Adrenal gland (tissue), 12 donors: ENCODE measurements around the gene PHACTR2. TPM values are rescaled to one million over a fixed set of nuclear protein-coding genes. Genes with fewer than 3 reads are reported as not detected.

ENCODE experiments used
- DNase-seq, 7 donors: peaks; one replicate each; pipeline ENCODE4 v3.0.0-alpha.2; 2019 to 2020
- H3K27ac ChIP-seq, 5 donors: fragments of 200-600 bp; sonication (generic) in 4 of 5; 1 replicate in 3 of 5; 2 replicates in 2 of 5; pipeline versions ENCODE4 v1.5.1 to v1.8.0; 2016 to 2020; ENCODE audit warnings: mild to moderate bottlenecking in 1 of 5
- H3K27me3 ChIP-seq: fragments of 200-600 bp; 2 replicates; pipeline ENCODE4 v1.8.0; 2021
- H3K36me3 ChIP-seq, 2 donors: fragments of 200-600 bp; replicated peaks in 1 of 2; 1 replicate in 1 of 2; 2 replicates in 1 of 2; pipeline versions ENCODE4 v1.5.1 to v1.8.0; 2018 to 2022
- H3K4me1 ChIP-seq, 2 donors: fragments of 200-600 bp; replicated peaks in 1 of 2; 1 replicate in 1 of 2; 2 replicates in 1 of 2; pipeline versions ENCODE4 v1.5.1 to v1.8.0; 2018 to 2021
- H3K4me3 ChIP-seq, 4 donors: fragments of 200-600 bp; sonication (generic) in 3 of 4; one replicate each; pipeline ENCODE4 v1.5.1; 2016 to 2018
- H3K9me3 ChIP-seq, 3 donors: fragments of 200-600 bp; sonication (generic) in 1 of 3; replicated peaks in 1 of 3; 1 replicate in 2 of 3; 2 replicates in 1 of 3; pipeline versions ENCODE4 v1.5.1 to v1.8.0; 2016 to 2021
- POLR2A ChIP-seq, 2 donors: fragments of 450-650 bp; IDR thresholded peaks; one replicate each; pipeline ENCODE4 v1.6.1; 2017; ENCODE audit warnings: antibody characterized with exemption in 2 of 2, mild to moderate bottlenecking in 2 of 2, moderate library complexity in 1 of 2
- WGBS, 4 donors: extraction: QIAGEN DNeasy Blood & Tissue Kit in 2 of 4; methylation state at CpG; one replicate each; pipeline versions ENCODE4 v1.1.5 to v1.1.7; 2013 to 2017; 5-methylcytosine and 5-hydroxymethylcytosine counted together
- intact Hi-C, 2 donors: fragments of 100-400 bp; cut with DNase I; formaldehyde crosslinking; loops; one replicate each; pipeline versions ENCODE4 v1.14.1 to v1.15.0; 2022 to 2023
- polyA plus RNA-seq, 3 donors: library from polyadenylated mRNA; stranded (reverse); fragments of 200-250 nt in 2 of 3; fragments of 350-450 nt in 1 of 3; fragmentation: Illumina TruSeq in 1 of 3; extraction: RNeasy Lipid Tissue Mini Kit (QIAGEN cat#74804) in 1 of 3; gene quantifications; one replicate each; pipeline ENCODE4 v1.2.3, GENCODE V29; 2013 to 2014
- total RNA-seq, 9 donors: library from RNA; depleted of rRNA in 4 of 9; stranded (reverse); fragments of >200 nt in 4 of 9; fragments of 120-200 nt in 1 of 9; fragmentation: NEBNext Ultra II Directional in 1 of 9; extraction: Animal tissue kit (Norgen Biotek cat#: 25700) in 1 of 9; gene quantifications; one replicate each; pipeline versions ENCODE4 v1.1.0 to v1.2.4, GENCODE V29; 2013 to 2023
- TF ChIP-seq, protein P1 (sequence below), 6 experiments: fragments of 450-650 bp in 4 of 6; fragments of 200-600 bp in 2 of 6; sonication (generic) in 1 of 6; IDR thresholded peaks; 1 replicate in 5 of 6; 2 replicates in 1 of 6; pipeline versions ENCODE4 v1.5.1 to v1.8.0; 2016 to 2021; ENCODE audit warnings: antibody characterized with exemption in 6 of 6, mild to moderate bottlenecking in 2 of 6, moderate library complexity in 1 of 6
- donor health status: healthy with polysubstance abuse.
- donor health status: Bipolar disorder and iron deficiency.
- donor health status: DM: yes; HTN: yes; CAD: no.
- donor health status: DM: no; HTN: no; CAD: no.
- donor health status: DM: no; HTN: no; CAD: no.
- donor health status: DM: yes; HTN: yes; CAD: no.

PHACTR2 gene
- total and polyA plus RNA-seq, 12 donors: 12.1 to 315 (median 227) TPM

DNA sequence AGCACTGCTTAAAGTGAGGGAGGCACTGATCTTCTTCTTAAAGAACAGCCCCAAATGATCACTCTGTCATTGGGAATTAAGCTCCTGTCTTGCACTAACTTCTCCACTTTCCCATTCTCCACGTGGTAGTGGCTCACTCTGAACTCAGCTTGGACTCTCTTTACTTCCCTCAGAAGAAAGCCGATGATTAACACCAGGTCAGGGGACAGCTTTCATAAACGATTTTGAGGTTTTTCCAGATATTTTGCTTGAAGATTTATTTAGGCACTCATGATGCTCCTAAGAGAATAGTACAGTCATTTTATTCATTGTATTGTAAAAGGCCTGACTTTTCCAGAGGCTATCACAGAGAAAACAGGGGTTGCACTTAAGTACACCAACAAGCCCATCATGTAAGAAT is 84.4 kb downstream of the PHACTR2 start:
- no peak for TF ChIP-seq POLR2A (IDR thresholded peaks at IDR 0.05)
- TF ChIP-seq, protein P1, sequence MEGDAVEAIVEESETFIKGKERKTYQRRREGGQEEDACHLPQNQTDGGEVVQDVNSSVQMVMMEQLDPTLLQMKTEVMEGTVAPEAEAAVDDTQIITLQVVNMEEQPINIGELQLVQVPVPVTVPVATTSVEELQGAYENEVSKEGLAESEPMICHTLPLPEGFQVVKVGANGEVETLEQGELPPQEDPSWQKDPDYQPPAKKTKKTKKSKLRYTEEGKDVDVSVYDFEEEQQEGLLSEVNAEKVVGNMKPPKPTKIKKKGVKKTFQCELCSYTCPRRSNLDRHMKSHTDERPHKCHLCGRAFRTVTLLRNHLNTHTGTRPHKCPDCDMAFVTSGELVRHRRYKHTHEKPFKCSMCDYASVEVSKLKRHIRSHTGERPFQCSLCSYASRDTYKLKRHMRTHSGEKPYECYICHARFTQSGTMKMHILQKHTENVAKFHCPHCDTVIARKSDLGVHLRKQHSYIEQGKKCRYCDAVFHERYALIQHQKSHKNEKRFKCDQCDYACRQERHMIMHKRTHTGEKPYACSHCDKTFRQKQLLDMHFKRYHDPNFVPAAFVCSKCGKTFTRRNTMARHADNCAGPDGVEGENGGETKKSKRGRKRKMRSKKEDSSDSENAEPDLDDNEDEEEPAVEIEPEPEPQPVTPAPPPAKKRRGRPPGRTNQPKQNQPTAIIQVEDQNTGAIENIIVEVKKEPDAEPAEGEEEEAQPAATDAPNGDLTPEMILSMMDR (IDR thresholded peaks at IDR 0.05): no peak
- peaks cover 0 to 13% of the 10 kb centered on the region in 2 donors for H3K36me3 ChIP-seq
- H3K4me1 ChIP-seq: peaks cover 0 to 11% of the 10 kb centered on the region in 2 donors
- intact Hi-C loops: no loop called here
- H3K9me3 ChIP-seq: no peaks in the 10 kb centered on the region
- no peak overlapping the region for H3K4me3 ChIP-seq
- no peaks in the 10 kb centered on the region for H3K27me3 ChIP-seq
- 56 to 64% (median 60%) methylated on average over 3 of the region's 3 CpGs for WGBS, 4 donors
- no peak overlapping the region for H3K27ac ChIP-seq
- no peak for DNase-seq

DNA sequence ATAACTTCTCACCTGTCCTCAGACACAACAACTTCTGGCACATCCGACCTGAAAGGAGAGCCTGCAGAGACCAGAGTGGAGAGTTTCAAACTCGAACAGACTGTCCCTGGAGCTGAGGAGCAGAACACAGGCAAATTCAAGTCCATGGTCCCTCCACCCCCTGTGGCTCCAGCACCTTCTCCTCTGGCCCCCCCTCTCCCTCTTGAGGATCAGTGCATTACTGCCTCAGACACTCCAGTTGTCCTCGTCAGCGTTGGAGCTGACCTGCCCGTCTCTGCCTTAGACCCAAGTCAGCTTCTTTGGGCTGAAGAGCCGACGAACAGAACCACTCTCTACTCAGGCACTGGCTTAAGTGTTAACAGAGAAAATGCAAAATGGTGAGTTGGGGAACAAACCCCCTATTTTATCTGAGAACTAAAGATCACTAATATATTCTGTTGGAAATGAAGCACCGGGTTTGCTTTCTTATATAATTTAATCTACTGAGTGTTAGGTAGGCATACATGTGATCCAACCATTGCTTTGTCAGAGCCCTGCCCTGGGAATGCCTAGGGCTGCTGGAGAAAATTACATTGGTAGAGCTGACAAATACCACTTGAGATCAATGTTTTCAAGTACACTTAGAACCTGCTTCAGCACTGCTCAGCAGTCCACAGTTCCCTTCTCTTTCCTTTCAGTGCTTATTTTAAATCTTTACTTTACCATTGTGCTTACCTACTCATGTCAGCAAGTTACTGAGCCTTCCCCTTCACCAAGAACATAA is 87.8 kb downstream of the PHACTR2 start:
- intact Hi-C loops: no loop called here
- H3K4me3 ChIP-seq: no peak overlapping the region
- peaks cover 0 to 24% of the 10 kb centered on the region in 2 donors for H3K36me3 ChIP-seq
- no peaks in the 10 kb centered on the region for H3K27me3 ChIP-seq
- WGBS, 4 donors: 92 to 97% (median 95%) methylated on average over 5 to 8 of the region's 8 CpGs
- H3K9me3 ChIP-seq: no peaks in the 10 kb centered on the region
- no peak for TF ChIP-seq POLR2A (IDR thresholded peaks at IDR 0.05)
- TF ChIP-seq, protein P1 (IDR thresholded peaks at IDR 0.05): no peak
- H3K27ac ChIP-seq: no peak overlapping the region
- H3K4me1 ChIP-seq: no peaks in the 10 kb centered on the region
- no peak for DNase-seq

DNA sequence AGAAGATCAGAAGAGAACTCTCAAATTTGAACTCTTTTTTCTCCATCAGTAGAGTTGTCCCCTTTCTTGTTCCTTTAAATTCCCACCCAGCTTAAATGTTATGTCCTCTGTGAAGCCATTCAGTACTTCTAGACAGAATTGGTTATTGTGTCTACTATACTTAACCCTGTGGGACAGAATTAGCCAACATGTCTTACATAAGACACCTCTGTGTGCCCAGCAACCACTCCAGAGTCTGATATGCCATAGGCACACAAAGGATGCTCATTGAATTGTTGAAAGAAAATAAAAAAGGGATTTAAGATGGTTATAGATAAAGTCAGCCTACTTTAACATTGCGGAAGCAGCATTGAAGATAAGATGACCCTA is 88.4 kb downstream of the PHACTR2 start:
- Histone ChIP-seq H3K4me3 (no peak overlapping the region), H3K9me3 (no peaks in the 10 kb centered on the region), H3K27ac (no peak overlapping the region), H3K27me3 (no peaks in the 10 kb centered on the region), H3K36me3 (peaks cover 0 to 24% of the 10 kb centered on the region in 2 donors), H3K4me1 (no peaks in the 10 kb centered on the region)
- WGBS, 4 donors: 99 to 100% (median 100%) methylated on average over 1 of the region's 1 CpG
- no peak for DNase-seq
- intact Hi-C loops: no loop called here
- TF ChIP-seq POLR2A (IDR thresholded peaks at IDR 0.05): no peak
- TF ChIP-seq, protein P1 (IDR thresholded peaks at IDR 0.05): no peak

GRCh38 chr6:143767433-143767832 is 89.7 kb downstream of the PHACTR2 start:
- intact Hi-C loops: no loop called here
- peak overlapping the region in 1 of 5 donors; percentile 13 for H3K27ac ChIP-seq
- peaks cover 0 to 9% of the 10 kb centered on the region in 2 donors for H3K4me1 ChIP-seq
- WGBS, 4 donors: 48 to 58% (median 56%) methylated on average over 2 of the region's 2 CpGs
- peaks cover 0 to 24% of the 10 kb centered on the region in 2 donors for H3K36me3 ChIP-seq
- DNase-seq: no peak
- no peaks in the 10 kb centered on the region for H3K9me3 ChIP-seq
- H3K27me3 ChIP-seq: no peaks in the 10 kb centered on the region
- no peak overlapping the region for H3K4me3 ChIP-seq
- no peak for TF ChIP-seq POLR2A (IDR thresholded peaks at IDR 0.05)
